GM19463 (cell line): ENCODE measurements around the gene FAT3.

Source experiments
- ATAC-seq: cut with Tn5 transposase; IDR thresholded peaks from one replicate; pipeline ENCODE4 v1.9.1; 2021; ENCODE audit warnings: mild to moderate bottlenecking, moderate library complexity; ENCODE audit not compliant: unreplicated experiment

Gene FAT3

DNA sequence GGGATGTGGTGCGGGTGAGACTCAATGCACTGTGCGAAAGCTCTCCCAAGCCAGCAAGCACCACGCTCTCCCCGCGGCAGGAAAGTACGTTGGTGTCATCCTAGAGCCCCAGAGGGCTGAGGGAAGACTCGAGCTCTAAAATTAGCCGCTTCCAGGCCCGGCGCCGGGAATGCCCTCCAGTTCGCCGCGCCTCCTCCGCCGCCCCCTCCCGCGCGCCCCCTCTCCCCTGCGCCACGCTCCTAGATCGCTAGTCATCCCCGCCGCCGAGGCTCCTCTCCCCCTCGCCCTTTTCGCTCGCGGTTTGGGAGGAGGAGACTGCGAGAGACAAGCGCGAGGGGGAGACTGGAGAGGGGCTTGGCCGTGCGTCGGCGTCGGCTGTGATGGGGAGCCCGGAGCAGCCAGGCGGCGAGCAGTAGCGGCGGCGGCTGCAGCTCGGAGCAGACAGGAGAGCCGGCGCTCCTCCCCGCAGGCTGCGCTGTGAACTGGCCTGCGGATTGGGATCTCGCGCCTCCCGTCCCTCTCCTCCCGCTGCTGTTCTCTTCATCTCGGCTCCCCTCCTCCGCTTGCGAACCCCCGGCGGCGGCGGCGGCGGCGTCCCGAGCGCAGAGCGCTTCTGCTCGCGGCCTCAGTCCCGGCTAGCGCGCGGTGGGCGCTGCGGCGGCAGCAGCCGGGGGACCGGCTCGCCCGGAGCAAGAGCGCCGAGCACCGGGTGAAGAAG lies at the start of gene FAT3:
TSS of gene FAT3 (plus strand) at position 412 of the 718 bp plus-strand sequence. CDS start 127,295 bp downstream, outside the sequence.
- no peak for ATAC-seq

DNA sequence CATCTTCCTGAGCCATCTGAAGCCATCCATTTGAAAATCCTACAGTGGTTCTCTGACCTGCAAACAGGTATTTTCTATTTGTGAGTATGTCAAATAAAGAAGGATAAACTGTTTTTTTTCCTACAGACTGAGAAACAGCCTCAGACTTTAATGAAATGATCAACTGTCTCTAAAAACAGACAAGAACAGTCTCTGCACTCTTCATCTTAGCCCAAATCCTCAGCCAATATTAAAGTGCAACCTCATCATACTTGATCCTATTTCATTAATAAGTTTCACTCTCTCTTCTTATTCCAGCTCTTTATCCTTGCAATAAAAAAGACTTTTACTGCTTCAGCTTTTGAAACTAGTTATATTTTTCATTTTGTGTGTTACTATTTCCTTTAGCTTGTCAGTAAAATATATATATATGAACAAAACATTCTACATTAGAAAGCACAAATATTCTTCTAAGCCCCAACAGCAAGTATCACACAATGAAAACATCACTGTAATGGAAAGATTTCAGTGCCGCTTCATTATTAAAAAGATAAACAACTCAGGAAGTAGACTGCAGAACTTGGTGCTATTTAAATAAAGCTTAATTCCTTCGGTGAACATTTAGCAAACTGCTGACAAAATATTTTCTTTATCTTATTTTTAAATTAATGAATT lies 45.5 kb upstream of the FAT3 start:
- no peak for ATAC-seq

DNA sequence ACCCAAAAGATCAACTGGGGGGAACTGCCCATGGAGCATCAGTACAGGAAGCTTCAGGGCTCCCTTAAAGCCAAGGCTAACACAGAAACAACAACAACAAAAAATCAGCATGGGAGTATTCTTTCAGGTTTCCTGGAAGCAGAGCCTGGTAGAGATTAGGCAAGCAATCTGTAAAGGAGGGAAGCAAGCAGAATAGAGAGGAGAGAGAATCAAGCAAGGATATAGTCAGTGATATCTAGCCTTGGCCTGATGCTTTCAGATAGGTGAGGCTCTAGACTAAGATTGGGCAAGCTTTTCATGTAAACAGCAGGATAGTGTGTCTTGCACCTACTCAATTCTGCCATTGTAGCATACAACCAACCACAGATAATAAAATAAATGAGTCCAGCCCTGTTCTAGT lies 44.4 kb upstream of the FAT3 start:
- no peak for ATAC-seq

GRCh38 chr11:92180664-92181251 lies 43.9 kb upstream of the FAT3 start:
- no peak for ATAC-seq

- ATAC-seq = no peak
Observed at GRCh38 chr11:92190535-92191206, 33.9 kb upstream of the FAT3 start.

DNA sequence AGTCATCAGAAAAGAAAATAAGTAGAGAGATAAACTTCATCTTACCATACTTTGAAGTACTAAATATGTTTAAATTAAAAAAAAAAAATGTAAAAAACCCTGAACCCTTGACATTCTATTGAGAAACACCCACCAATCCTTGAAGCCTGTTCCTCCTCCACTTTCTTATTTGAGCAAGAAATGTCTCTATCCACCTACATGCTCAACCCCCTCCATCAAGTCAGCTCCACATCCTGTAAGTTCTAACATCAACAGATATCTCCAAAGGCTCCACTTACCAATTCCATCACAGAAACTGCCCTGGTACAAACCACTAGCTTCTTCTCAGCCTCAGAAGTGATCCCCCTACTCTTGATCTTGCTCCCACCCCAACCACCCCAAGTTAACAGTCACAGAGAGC lies 32.5 kb upstream of the FAT3 start:
- no peak for ATAC-seq

GRCh38 chr11:92198268-92198667 lies 26.4 kb upstream of the FAT3 start:
- no peak for ATAC-seq

DNA sequence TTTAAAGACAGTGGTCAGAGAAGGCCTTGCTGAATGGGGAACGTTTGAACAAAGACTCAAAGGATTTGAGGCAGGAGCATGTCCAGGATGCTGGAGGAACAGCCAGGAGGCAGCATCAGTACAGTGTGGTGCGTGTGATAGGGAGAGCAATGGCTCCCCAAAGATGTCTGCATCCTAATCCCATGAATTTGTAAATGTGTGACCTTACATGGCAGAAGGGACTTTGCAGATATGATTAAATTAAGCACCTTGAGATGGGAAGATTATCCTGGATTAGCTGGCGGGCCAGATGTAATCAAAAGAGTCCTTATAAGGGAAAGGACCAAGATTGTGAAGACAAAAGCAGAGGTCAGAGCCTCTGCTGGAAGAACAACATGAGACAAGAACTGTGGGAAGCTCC lies 24.6 kb upstream of the FAT3 start:
- ATAC-seq = no peak

GRCh38 chr11:92204731-92205130 lies 19.9 kb upstream of the FAT3 start:
- ATAC-seq = no peak

DNA sequence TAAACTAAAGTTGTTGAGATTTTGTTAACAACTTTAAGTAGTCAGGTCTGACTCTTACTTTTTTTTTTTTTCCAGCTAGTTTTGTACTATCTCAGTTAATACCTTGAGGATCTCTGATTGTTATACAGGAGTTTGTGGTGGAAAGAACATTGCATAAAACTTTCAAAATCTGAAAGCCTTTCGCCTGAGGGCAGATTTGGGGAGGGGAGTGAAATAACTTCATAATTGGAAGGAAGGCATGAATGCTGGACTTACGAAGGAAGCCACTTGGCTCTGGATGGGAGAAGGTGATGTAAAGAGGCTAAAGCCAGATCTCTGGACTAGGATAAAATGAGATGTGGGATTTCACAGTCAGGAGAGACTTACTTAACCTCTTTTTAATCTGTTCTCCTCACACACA lies 18.2 kb upstream of the FAT3 start:
- ATAC-seq = no peak

DNA sequence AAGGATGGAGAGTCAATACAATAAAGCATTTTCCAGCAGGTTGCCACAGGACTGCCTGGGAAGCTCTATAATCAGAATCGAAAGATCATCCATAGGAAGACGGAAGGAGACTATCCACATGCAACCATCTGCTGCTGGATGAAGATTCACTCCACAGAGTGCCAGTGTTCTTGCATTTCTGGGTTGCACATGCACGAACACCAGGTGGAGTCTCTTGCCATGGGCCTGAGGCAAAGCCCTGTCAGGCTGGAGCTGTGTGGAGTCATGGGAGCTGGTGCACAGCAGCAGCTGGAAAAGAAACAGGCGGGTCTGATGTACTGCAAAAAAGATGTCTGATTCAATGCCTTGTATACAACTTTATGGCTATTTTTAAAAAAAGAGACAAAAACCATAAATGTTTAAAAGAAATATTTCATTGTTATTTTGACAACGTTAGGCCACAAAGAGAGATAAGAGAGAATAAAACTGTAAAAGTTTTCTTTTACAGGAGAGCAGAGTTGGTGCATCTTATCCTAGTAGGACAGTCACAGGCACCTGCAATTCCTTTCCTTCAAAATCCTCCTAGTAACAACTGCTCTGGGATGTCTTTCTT lies 12.9 kb upstream of the FAT3 start:
- no peak for ATAC-seq

DNA sequence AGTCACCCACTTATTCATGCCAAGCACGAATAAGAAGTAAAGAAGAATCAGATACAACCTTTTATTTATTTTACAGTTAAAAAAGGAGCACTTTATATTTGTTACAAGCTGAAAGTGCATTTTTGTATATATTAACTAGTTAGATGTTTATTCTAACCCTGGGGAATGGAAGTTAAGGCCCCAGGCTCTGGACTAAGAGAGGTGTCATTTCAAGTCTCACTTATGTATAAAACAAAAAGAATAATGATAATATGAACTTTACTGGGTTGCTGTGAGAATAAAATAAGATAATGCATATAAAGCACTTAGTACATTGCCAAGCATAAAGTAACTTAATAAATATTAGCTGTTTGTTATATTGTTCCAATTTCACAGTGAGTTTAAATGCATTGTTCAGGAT lies 12.1 kb upstream of the FAT3 start:
- no peak for ATAC-seq

GRCh38 chr11:92216789-92217188 lies 7.8 kb upstream of the FAT3 start:
- ATAC-seq = no peak

- ATAC-seq = no peak
Observed at GRCh38 chr11:92219476-92219875, 5.1 kb upstream of the FAT3 start.

DNA sequence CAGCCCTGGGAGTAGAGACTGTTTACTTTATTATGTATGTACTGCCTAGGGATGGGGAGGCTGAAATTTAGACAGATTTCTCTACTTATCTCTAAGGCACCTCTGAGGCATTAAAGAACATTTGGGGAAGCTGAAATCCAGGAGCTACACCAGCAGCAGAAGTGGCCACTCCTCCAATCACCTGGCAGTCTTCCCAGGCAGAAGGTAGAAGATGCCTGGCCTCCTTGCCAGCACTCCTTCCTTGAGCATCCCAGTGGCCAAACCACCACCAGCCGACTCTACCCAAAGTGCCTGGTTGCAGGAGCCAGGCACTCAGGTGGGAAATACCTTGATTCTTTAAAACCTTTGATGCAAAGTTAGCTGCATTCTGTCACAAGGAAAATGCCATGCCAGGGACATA lies 1.9 kb upstream of the FAT3 start:
- no peak for ATAC-seq

- no peak for ATAC-seq
Observed at GRCh38 chr11:92224054-92224406, 588 bp upstream of the FAT3 start.

GRCh38 chr11:92225125-92225567 lies 528 bp downstream of the FAT3 start:
- ATAC-seq = no peak

DNA sequence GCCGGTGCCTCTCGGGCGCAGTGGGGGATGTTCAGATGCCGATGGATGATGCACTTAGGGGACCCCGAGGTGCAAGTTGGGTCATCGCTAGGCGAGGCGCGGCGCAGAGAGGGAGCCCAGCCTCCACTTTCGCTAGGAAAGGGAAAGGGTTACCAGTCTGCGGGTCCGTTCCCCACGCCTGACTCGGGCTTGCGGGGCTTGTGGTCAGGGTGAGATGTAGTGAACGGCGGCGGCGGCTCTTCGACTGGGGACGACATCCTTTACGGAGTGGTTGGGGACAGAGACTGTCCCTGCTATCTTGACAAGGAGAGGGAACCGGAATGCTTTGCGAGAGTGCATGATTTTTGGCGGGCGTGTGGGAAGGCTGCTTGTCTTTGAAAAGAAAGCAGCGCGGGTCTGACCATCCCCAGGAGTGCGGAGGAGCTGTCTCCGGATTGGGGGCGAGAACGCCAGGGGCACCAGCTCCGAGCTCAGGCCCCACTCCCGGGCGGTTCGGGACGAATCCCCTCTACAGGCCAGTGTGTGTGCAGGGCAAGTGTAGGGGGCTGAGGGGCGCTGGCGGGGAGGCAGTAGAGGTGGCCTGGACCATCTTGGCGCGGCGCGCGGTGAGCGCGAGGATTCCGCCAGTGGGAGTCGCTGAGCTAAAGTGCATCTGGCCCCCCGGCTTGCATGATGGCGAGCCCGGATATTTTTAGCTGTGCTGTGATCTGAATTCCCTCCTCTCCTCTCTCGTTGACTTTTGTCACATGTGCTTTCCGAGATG lies 1.1 kb downstream of the FAT3 start:
- ATAC-seq = no peak

GRCh38 chr11:92226331-92227229 lies 2.0 kb downstream of the FAT3 start:
- no peak for ATAC-seq
